ENCODE measurements around the gene COPRS.
"Not testable (repeated sequence)": the region's sequence is repeated elsewhere in the genome, so short reads cannot be mapped to it uniquely, and the experiment has no call there.

Gene COPRS

GRCh38 chr17:31845291-31845690 is 13.8 kb downstream of the COPRS start:
- in situ Hi-C loops (cut with MboI; ENCODE audit: low sequenced_read_pairs), result loop anchor here (10.0 kb wide), 2 partner anchors 310 to 400 kb away; no protein-coding TSS in a partner anchor

GRCh38 chr17:31843070-31843745 is 15.8 kb downstream of the COPRS start:
- in situ Hi-C loops (cut with MboI; ENCODE audit: low sequenced_read_pairs), result loop anchor here (10.0 kb wide), 2 partner anchors 308 to 398 kb away; no protein-coding TSS in a partner anchor

- in situ Hi-C loops (cut with MboI; ENCODE audit: low sequenced_read_pairs), result loop anchor here (10.0 kb wide), 2 partner anchors 308 to 398 kb away; no protein-coding TSS in a partner anchor
Measured at GRCh38 chr17:31842195-31843069, 16.6 kb downstream of the COPRS start.

GRCh38 chr17:31841850-31842194 is 17.2 kb downstream of the COPRS start:
- in situ Hi-C loops (cut with MboI; ENCODE audit: low sequenced_read_pairs), result loop anchor here (10.0 kb wide), 2 partner anchors 307 to 397 kb away; no protein-coding TSS in a partner anchor

- in situ Hi-C loops (cut with MboI; ENCODE audit: low sequenced_read_pairs), result no loop called here
Measured at GRCh38 chr17:31838636-31839225, 20.3 kb downstream of the COPRS start.

- in situ Hi-C loops (cut with MboI; ENCODE audit: low sequenced_read_pairs), result no loop called here
Measured at GRCh38 chr17:31835984-31836383, 23.1 kb downstream of the COPRS start.

GRCh38 chr17:31834448-31834847 is 24.6 kb downstream of the COPRS start:
- in situ Hi-C loops (cut with MboI; ENCODE audit: low sequenced_read_pairs), result no loop called here

GRCh38 chr17:31832746-31833145 is 26.3 kb downstream of the COPRS start:
- in situ Hi-C loops (cut with MboI; ENCODE audit: low sequenced_read_pairs), result no loop called here

- in situ Hi-C loops (cut with MboI; ENCODE audit: low sequenced_read_pairs), result no loop called here
Measured at GRCh38 chr17:31830971-31831858, 27.8 kb downstream of the COPRS start.

GRCh38 chr17:31829649-31830048 is 29.4 kb downstream of the COPRS start:
- in situ Hi-C loops (cut with MboI; ENCODE audit: low sequenced_read_pairs), result no loop called here

- in situ Hi-C loops (cut with MboI; ENCODE audit: low sequenced_read_pairs), result not testable (repeated sequence)
Measured at GRCh38 chr17:31828955-31829354, 30.1 kb downstream of the COPRS start.

GRCh38 chr17:31825961-31826691 is 32.9 kb downstream of the COPRS start:
- in situ Hi-C loops (cut with MboI; ENCODE audit: low sequenced_read_pairs), result no loop called here

GRCh38 chr17:31824766-31825360 is 34.2 kb downstream of the COPRS start:
- in situ Hi-C loops (cut with MboI; ENCODE audit: low sequenced_read_pairs), result no loop called here

GRCh38 chr17:31823014-31823413 is 36.0 kb downstream of the COPRS start:
- in situ Hi-C loops (cut with MboI; ENCODE audit: low sequenced_read_pairs), result no loop called here

- in situ Hi-C loops (cut with MboI; ENCODE audit: low sequenced_read_pairs), result no loop called here
Measured at GRCh38 chr17:31820691-31821435, 38.2 kb downstream of the COPRS start.

- in situ Hi-C loops (cut with MboI; ENCODE audit: low sequenced_read_pairs), result no loop called here
Measured at GRCh38 chr17:31819578-31819977, 39.5 kb downstream of the COPRS start.

GRCh38 chr17:31818863-31819262 is 40.2 kb downstream of the COPRS start:
- in situ Hi-C loops (cut with MboI; ENCODE audit: low sequenced_read_pairs), result not testable (repeated sequence)

GRCh38 chr17:31815212-31815730 is 43.8 kb downstream of the COPRS start:
- in situ Hi-C loops (cut with MboI; ENCODE audit: low sequenced_read_pairs), result no loop called here

- in situ Hi-C loops (cut with MboI; ENCODE audit: low sequenced_read_pairs), result no loop called here
Measured at GRCh38 chr17:31811101-31811500, 47.9 kb downstream of the COPRS start.
